IMR-90 (cell line): ENCODE data around the gene RNF146. TPM values are rescaled to one million over a fixed set of nuclear protein-coding genes. Genes with fewer than 3 reads are reported as not detected.

Experiments
- ATAC-seq: fragments of 200-7000 bp; cut with Tn5 transposase; 2 replicates; pipeline ENCODE4 v1.9.1; 2020; ENCODE audit warnings: low read depth, mild to moderate bottlenecking, moderate library complexity
- BruUV-seq: library from RNA; stranded (reverse); fragments of 400-500 nt; replicated peaks from 2 replicates; lab custom pipeline; 2021; lab: Mats Ljungman, UMichigan
- CTCF ChIA-PET: fragments of 300-600 bp; formaldehyde crosslinking; extraction: SDS; loops from one replicate; lab custom pipeline; 2021; ENCODE audit warnings: antibody characterized with exemption; lab: Yijun Ruan, JAX
- POLR2A ChIA-PET: fragments of 300-600 bp; sonication (Branson Sonifier 250); formaldehyde crosslinking; loops from one replicate; lab custom pipeline; 2022; ENCODE audit warnings: antibody characterized with exemption; ENCODE audit not compliant: unreplicated experiment; lab: Charles Lee
- DNase-seq: peaks from one replicate; pipeline ENCODE4 v3.0.0; 2013
- H2AFZ ChIP-seq: replicated peaks from 2 replicates; pipeline ENCODE3; 2013; ENCODE audit warnings: low read length, mild to moderate bottlenecking; ENCODE audit not compliant: poor library complexity
- H2AK5ac ChIP-seq: 2 replicates; pipeline ENCODE4 v1.6.1; 2013; ENCODE audit warnings: low read depth, low read length, inconsistent platforms
- H2AK9ac ChIP-seq: replicated peaks from 2 replicates; pipeline ENCODE3; 2013; ENCODE audit warnings: mild to moderate bottlenecking, low read depth, low read length, moderate library complexity; ENCODE audit not compliant: poor library complexity
- H2BK120ac ChIP-seq: 2 replicates; pipeline ENCODE4 v1.6.1; 2013; ENCODE audit warnings: low read depth, low read length, inconsistent platforms
- H2BK15ac ChIP-seq: 3 replicates; pipeline ENCODE4 v1.6.1; 2013; ENCODE audit warnings: low read depth, low read length, inconsistent platforms
- H2BK20ac ChIP-seq: 2 replicates; pipeline ENCODE4 v1.6.1; 2013; ENCODE audit warnings: low read depth, mild to moderate bottlenecking, inconsistent platforms, low read length, moderate library complexity
- H2BK5ac ChIP-seq: 2 replicates; pipeline ENCODE4 v1.6.1; 2013; ENCODE audit warnings: mild to moderate bottlenecking, low read depth, low read length, inconsistent platforms; ENCODE audit not compliant: poor library complexity, severe bottlenecking
- H3K14ac ChIP-seq: replicated peaks from 2 replicates; pipeline ENCODE4 v1.6.1; 2013; ENCODE audit warnings: low read depth, low read length, inconsistent platforms
- H3K18ac ChIP-seq: 2 replicates; pipeline ENCODE4 v1.6.1; 2013; ENCODE audit warnings: low read depth, low read length, control low read depth
- H3K23ac ChIP-seq: 2 replicates; pipeline ENCODE4 v1.6.1; 2013; ENCODE audit warnings: low read depth, low read length, inconsistent platforms
- H3K27ac ChIP-seq: 2 replicates; pipeline ENCODE4 v1.5.1; 2013; ENCODE audit warnings: mild to moderate bottlenecking, control low read depth, low read length; ENCODE audit not compliant: insufficient read depth
- H3K27me3 ChIP-seq: 2 replicates; pipeline ENCODE4 v1.6.1; 2013; ENCODE audit warnings: low read length; ENCODE audit not compliant: control insufficient read depth, insufficient read depth
- H3K36me3 ChIP-seq: 2 replicates; pipeline ENCODE4 v1.6.1; 2013; ENCODE audit warnings: low read length, mixed read lengths; ENCODE audit not compliant: control insufficient read depth, insufficient read depth
- H3K4ac ChIP-seq: 2 replicates; pipeline ENCODE4 v1.6.1; 2013; ENCODE audit warnings: low read depth, low read length, inconsistent platforms
- H3K4me1 ChIP-seq: 2 replicates; pipeline ENCODE4 v1.6.1; 2013; ENCODE audit warnings: low read length, mixed read lengths; ENCODE audit not compliant: control insufficient read depth, insufficient read depth
- H3K4me2 ChIP-seq: 2 replicates; pipeline ENCODE4 v1.6.1; 2013; ENCODE audit warnings: low read depth, mild to moderate bottlenecking, control low read depth, low read length, moderate library complexity
- H3K4me3 ChIP-seq: 2 replicates; pipeline ENCODE4 v1.5.1; 2013; ENCODE audit warnings: low read depth, mild to moderate bottlenecking, control low read depth, low read length, moderate library complexity; ENCODE audit not compliant: insufficient read depth
- H3K56ac ChIP-seq: 2 replicates; pipeline ENCODE4 v1.6.1; 2013; ENCODE audit warnings: low read length, inconsistent platforms; ENCODE audit not compliant: insufficient read depth; ENCODE audit errors: extremely low read depth
- H3K79me1 ChIP-seq, 2 experiments: 2 replicates each; pipeline ENCODE4 v1.6.1; 2013; ENCODE audit warnings: low read length in 2 of 2, inconsistent platforms in 1 of 2, low read depth in 1 of 2
- H3K9ac ChIP-seq: 2 replicates; pipeline ENCODE4 v1.6.1; 2013; ENCODE audit warnings: low read depth, low read length, control low read depth
- H3K9me1 ChIP-seq: 2 replicates; pipeline ENCODE4 v1.6.1; 2013; ENCODE audit warnings: low read length, inconsistent platforms; ENCODE audit not compliant: insufficient read depth
- H3K9me3 ChIP-seq: 2 replicates; pipeline ENCODE4 v1.6.1; 2013; ENCODE audit warnings: low read length; ENCODE audit not compliant: control insufficient read depth, insufficient read depth
- H4K20me1 ChIP-seq: 2 replicates; pipeline ENCODE4 v1.6.1; 2013; ENCODE audit warnings: low read length, inconsistent platforms; ENCODE audit not compliant: insufficient read depth
- H4K5ac ChIP-seq: 2 replicates; pipeline ENCODE4 v1.6.1; 2013; ENCODE audit warnings: mild to moderate bottlenecking, low read depth, low read length, control low read depth
- H4K8ac ChIP-seq, 2 experiments: 2 replicates each; pipeline ENCODE4 v1.6.1; 2013; ENCODE audit warnings: low read depth in 2 of 2, low read length in 2 of 2, control low read depth in 1 of 2, inconsistent platforms in 1 of 2
- H4K91ac ChIP-seq: 2 replicates; pipeline ENCODE4 v1.6.1; 2013; ENCODE audit warnings: low read depth, low read length, inconsistent platforms; ENCODE audit not compliant: insufficient read depth
- MAFK ChIP-seq: IDR thresholded peaks from 2 replicates; pipeline ENCODE4 v1.6.1; 2012; ENCODE audit warnings: low read depth, low read length, improper control_type of control experiment
- MXI1 ChIP-seq: IDR thresholded peaks from 2 replicates; pipeline ENCODE4 v1.6.1; 2012; ENCODE audit warnings: low read depth, mild to moderate bottlenecking, low read length, moderate library complexity, borderline replicate concordance
- POLR2A ChIP-seq: IDR thresholded peaks from 2 replicates; pipeline ENCODE4 v1.6.1; 2012; ENCODE audit warnings: mild to moderate bottlenecking, low read depth, low read length
- RCOR1 ChIP-seq: IDR thresholded peaks from 2 replicates; pipeline ENCODE4 v1.6.1; 2012; ENCODE audit warnings: mild to moderate bottlenecking, low read length, improper control_type of control experiment; ENCODE audit not compliant: insufficient replicate concordance
- RFX5 ChIP-seq: IDR thresholded peaks from 2 replicates; pipeline ENCODE4 v1.8.0; 2012; ENCODE audit warnings: low read depth, mild to moderate bottlenecking, low read length, moderate library complexity
- dilution Hi-C: fragments of 300-500 bp; cut with HindIII; formaldehyde crosslinking; loops from one replicate; pipeline ENCODE4 v1.14.3; 2018; ENCODE audit warnings: low sequenced_read_pairs; ENCODE audit not compliant: unreplicated experiment
- in situ Hi-C: fragments of 300-500 bp; cut with MboI; formaldehyde crosslinking; loops from 3 replicates; pipeline ENCODE4 v1.14.3; 2019; ENCODE audit warnings: low sequenced_read_pairs, inconsistent platforms, mixed read lengths
- intact Hi-C: fragments of 100-400 bp; cut with micrococcal nuclease; formaldehyde crosslinking; loops from 2 replicates; pipeline ENCODE4 v1.10.0; 2022
- polyA plus RNA-seq, 3 experiments: library from polyadenylated mRNA; depleted of rRNA; stranded (reverse); fragments of >200 nt; gene quantifications; 2 replicates each; pipeline ENCODE4 v1.2.3, GENCODE V29; 2012; ENCODE audit warnings: low replicate concordance in 1 of 3
- total RNA-seq: library from RNA; depleted of rRNA; stranded (reverse); fragments of >200 nt; gene quantifications from 2 replicates; pipeline ENCODE4 v1.2.3, GENCODE V29; 2012

RNF146 gene
- total and polyA plus RNA-seq, 2 of the 4 experiments (the other 2 are of a cell fraction), result 24.0 to 32.2 TPM

DNA sequence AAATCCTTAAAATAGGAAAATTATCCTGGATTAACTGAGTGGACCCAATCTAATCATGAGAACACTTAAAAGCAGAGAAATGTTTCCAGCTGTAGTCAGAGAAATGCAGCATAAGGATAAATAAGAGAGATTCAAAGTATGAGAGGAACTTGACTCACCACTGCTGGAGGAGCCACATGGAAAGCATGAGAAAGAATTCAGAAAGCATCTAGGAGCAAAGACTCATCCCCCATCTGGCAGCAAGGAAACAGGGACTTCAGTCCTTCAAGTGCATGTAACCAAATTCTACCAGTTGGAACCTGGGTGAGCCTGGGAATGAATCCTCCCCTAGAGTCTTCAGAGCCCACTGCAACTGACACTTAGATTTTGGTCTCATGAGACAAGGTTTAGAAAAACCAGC lies 33.7 kb downstream of the RNF146 start:
- Histone ChIP-seq H2BK5ac (peak overlapping the region; percentile 87), H3K4me2 (peak overlapping the region; percentile 68; the same call in 1 of the 2 replicates), H3K27ac (peak overlapping the region; percentile 39; the same call in 1 of the 2 replicates), H3K4ac (0 out of 2 replicates have a peak overlapping the region, but pooled peaks have one; percentile 30), H2AFZ (no peak overlapping the region), H3K4me3 (no peak overlapping the region), H3K27me3 (no peaks in the 10 kb centered on the region), H4K20me1 (peaks cover 6% of the 10 kb centered on the region; the same call in 1 of the 2 replicates), H3K23ac (no peak overlapping the region), H3K56ac (no peak overlapping the region), H4K8ac (0 out of 4 replicates have a peak overlapping the region, but pooled peaks of 1 of the 2 experiments have one; percentile 56), H2AK5ac (no peak overlapping the region), H4K91ac (no peak overlapping the region), H2BK120ac (no peak overlapping the region), H3K36me3 (peaks cover 6% of the 10 kb centered on the region; the same call in 1 of the 2 replicates), H3K4me1 (no peaks in the 10 kb centered on the region; the same call in none of the 2 replicates), H3K79me1 (peaks cover 6 to 30% of the 10 kb centered on the region in 2 experiments; a peak in 2 of 4 replicates), H4K5ac (no peak overlapping the region), H3K9ac (no peak overlapping the region), H2BK20ac (no peak overlapping the region), H3K18ac (no peak overlapping the region), H2BK15ac (no peak overlapping the region; the same call in 2 of the 3 replicates), H3K14ac (0 out of 2 replicates have a peak overlapping the region, but pooled peaks have one; percentile 32), H3K9me3 (no peaks in the 10 kb centered on the region), H2AK9ac (no peak overlapping the region), H3K9me1 (peaks cover 6% of the 10 kb centered on the region; the same call in 1 of the 2 replicates)
- peak; percentile 92 for DNase-seq
- TF ChIP-seq RFX5 (no peak), POLR2A (no peak), MXI1 (peak; percentile 71; the same call in 1 of the 2 replicates), MAFK (peak; percentile 64), RCOR1 (peak; percentile 43)
- in situ Hi-C loops, result loop anchor here (5.0 to 10.0 kb wide), 2 partner anchors 164 to 237 kb away; no protein-coding TSS in a partner anchor
- intact Hi-C loops, result loop anchor here (2.0 to 5.0 kb wide), 3 partner anchors 42 to 217 kb away; partner anchors contain the start of genes ECHDC1 and MTCL3
- ChIA-PET CTCF (interaction anchor here (0.9 kb wide), 1 partner anchor 9 kb away, joined by 3 read pairs; no protein-coding TSS in a partner anchor), POLR2A (no interaction called here)
- dilution Hi-C loops, result no loop called here
- BruUV-seq, result no TSS peak
- peak; percentile 85 for ATAC-seq
